RKO (cell line): Measurements from ENCODE around the gene LPP.
A peak's percentile ranks its signal among the peaks of the same experiment; 100 is the strongest.

Experiments used
- DNase-seq: peaks from one replicate; pipeline ENCODE4 v3.0.0-alpha.2; 2016; ENCODE audit warnings: low spot score

The LPP gene

DNA sequence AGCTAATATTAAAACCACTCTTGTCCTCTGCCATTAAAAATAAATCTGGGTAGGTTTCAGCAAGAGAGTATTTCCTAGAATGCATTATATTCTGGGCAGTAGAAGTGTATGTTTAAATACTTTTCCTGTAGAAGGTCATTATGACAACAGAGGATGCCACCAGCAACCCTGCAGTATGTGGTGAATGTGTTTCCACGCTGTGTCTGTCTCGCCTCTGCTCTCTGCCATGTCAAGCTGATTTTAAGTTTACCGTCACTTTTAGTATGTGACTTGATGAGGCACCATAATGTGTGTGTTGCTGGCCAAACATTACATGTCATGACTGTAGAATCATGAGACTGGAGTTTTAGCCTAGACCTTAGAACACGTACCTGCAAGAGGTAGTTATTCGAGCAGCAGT is 211.2 kb downstream of the LPP start:
- DNase-seq: no peak

DNA sequence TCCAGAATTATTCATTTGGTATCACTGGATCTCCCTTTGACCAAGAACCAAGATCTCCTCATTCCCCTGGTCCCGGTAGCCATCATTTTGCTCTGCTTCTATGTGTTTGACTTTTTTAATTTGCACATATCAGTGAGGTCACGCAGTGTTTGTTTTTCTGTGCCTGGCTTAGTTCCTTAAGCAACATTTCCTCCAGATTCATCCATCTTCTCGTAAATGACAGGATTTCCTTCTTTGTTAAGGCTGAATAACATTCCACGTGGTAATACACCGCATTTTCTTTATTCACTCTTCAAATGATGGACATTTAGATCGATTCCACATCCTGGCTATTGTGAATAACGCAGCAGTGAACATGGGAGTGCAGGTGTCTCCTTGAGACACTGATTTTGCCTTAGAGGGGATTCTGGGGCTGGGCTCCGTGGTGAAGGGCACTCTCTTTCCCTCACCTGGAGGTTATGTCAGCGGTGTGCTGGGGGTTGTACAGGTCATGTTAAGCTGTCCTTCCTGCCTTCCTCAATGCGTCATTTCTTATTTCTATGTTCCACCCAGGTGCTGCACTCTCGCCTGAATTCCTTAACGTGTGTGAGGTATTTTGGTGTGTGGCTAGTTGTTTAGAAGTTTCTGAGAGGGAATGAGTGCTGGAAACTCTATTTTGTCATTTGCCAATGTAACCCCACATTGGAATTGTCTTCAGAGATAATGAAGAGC is 212.2 kb downstream of the LPP start:
- no peak for DNase-seq

DNA sequence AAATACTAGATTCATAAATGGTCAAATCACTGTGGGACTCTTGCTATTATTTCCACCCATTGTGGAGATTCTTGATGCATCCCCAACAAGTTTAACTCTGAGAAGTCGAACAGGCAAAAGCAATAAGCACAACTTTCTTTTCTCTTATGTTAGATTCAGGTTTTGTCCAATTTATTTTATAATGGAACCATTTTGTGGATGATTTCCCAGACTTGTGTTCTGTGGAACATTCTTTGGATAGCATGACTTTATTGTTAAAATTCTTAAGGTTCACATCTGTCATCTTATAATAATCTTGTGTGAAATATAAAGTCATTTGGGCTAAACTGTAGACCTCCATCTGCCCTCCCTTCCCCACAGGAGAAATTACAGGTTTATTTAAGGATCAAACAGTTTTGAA is 213.7 kb downstream of the LPP start:
- no peak for DNase-seq

DNA sequence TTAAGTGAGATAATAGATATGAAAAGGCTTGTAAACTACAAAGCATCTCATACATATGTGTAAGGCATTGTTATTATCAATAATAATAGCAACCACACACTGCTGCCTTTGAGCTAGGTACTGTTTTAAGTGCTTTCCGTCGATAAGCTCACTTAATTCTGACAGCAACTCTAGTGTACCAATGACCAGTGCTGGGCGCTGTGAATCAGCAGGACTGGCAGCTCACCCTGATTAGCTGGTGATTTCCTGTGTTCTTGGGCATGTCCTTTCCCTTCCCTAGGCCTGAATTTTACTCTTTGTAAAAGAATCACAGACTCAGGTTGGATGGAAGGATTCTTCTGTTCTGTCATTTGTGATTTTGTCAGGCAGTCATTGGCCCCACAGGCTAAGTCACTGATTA is 215.6 kb downstream of the LPP start:
- DNase-seq: no peak

DNA sequence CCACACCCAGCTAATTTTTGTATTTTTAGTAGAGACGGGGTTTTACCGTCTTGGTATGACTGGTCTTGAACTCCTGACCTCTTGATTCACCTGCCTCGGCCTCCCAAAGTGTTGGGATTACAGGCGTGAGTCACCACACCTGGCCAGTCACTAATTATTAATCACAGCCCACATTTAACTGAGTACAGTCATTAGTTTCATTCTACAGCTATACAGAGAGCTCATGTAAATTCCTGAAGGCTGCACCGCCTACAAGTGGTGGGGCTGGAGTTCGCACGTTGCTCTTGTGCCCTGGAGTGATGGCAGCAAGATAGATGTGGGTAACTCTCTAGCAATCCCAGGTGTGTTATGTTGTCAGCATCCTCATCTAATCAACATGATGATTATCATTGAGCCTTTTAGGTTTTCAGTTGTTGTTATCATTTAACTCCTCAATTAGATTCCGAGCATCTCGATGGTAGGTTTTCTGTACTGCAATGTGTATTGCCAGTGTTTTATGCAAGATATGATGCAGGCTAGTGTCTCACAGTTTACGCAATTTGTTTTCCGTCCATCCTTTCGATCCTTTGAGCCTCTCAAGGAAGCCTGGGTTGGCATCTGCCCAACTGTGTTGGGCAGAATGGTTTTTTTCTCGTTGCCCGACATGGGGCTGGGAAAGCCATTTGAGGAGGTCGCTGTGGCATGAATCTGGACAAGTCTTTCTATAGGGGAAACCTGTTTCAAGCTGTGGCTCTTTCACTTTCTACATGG is 216.3 kb downstream of the LPP start:
- peak; percentile 24 for DNase-seq

DNA sequence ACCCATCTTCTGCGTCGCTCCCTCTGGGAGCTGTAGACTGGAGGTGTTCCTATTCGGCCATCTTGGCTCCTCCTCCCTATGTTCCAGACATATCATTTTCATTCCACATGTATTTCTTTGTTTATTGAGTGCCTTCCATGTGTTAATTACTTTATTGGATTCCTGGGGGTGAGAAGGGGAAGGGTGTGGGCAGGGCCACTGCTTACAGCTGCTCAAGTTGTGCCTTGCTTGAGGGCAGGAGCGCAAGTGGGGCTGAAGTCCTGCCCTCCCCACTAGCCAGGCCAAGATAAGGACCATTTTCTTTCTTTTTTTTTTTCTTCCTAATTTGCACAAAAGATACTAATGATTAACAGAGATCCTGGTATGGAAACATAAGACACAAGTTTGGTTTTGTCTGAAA is 224.8 kb downstream of the LPP start:
- no peak for DNase-seq

DNA sequence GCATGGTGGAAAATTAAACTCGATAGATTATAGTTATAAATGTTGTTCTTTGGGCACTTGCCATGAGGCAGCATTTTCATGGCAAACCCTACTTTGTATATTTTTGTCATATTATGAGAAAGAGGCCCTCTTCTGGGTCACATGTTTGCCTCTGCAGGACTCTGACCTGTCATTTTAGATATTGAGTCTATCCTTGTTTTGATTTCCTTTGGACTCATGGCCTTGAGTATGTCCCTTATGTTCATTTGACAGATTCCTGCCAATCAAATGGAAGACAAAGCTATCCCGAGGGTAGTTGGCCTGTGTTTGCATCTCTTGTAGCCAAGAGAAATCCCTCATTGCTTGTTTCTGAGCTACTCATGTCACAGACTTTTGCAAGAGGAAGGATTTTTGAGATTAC is 226.3 kb downstream of the LPP start:
- DNase-seq: no peak

DNA sequence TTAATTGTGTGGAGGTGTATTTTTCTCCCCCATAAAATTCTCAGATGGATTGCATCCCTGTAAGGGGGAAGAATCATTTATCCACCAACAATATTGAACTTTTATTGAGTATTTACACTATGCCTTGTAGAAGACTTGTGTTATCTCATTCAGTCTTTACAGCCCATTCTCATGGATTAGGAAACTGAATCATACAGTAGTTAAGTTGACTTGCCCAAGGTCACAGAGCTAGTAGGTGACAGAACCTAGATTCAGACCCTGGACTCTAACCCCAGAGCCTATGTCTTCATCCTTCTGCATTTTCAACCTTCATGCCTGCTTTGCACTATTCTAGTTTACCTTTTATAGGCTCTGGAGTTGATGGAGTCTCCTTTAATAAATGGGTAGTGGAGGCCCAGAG is 226.8 kb downstream of the LPP start:
- DNase-seq: no peak

DNA sequence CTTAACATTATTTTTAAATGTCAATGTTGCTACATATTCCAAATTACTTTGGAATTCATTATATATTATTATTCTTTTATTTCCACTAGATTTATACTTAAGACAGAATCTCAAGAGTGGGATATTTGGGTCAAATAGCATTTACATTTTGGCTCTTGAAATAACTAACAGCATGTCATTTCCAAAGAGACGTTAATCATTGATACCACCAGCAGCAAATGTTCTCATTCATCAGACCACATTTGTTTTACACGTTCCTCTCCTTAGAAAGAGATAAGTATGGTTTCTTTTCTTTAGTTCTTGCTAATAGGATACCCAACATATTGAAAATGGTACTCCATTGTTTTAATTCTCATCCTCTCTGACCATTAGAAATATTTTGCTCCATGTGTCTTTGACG is 229.8 kb downstream of the LPP start:
- DNase-seq: no peak

DNA sequence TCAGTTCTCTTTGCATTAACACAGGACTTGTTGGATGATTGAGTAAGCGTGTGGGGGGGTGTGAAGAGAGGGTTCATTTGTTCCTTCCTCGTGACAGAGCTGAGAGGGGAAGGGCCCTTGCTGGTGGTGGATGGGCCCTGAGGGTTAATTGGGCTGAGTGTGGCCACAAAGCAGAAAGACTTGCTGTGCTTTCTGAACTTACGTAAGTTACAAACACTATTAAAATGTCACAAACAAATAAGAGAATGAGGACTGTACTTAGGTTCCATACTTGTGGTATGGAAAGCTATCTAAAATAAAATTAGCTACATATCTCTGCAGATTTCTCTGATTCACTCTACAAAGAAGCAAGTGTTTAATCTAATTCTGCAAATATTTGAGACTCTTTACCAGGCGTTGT is 231.3 kb downstream of the LPP start:
- DNase-seq: no peak

DNA sequence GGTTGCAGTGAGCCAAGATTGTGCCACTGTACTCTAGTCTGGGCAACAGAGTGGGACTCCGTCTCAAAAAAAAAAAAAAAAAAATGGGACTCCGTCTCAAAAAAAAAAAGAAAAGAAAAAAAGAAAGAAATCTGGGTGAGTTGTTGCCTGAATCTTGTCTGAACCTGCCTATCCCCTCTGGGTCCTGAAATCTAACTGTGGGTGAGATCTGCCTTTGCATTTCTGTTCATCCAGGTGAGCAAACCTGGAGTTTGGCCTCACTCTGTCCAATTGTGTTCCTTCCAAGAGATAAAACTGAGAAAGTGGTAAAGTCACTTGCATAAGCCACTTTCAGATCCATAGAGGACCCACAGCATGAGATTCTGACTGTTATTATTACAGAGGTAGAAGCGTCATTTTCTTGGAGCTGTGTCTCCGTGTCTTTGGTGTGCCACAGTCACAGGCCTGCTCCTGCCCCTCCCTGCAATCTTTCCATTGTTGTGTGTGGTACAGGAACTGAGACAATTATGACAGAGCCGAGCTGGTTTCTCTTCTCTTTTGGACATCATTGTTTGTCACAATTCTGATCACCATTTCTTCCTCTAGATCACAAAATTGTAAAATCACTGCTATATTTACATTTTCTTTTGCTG is 235.9 kb downstream of the LPP start:
- no peak for DNase-seq

DNA sequence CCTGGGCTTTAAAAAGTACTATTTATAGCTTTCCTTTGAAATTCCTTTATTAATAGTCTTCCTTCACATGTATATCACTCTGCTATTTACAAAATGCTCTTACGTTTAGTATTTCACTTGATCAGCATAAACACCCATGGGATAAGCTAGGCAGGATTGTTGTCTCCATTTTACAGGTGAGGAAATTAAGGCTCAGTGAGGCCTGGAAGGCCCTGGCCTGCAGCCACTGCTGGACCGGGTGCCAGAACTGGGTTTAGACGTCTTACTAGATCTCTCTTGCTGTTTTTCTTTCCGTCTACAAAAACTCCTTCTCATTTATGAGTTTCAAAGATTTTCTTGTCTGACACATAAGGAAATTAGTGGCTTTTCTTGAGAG is 236.4 kb downstream of the LPP start:
- no peak for DNase-seq

DNA sequence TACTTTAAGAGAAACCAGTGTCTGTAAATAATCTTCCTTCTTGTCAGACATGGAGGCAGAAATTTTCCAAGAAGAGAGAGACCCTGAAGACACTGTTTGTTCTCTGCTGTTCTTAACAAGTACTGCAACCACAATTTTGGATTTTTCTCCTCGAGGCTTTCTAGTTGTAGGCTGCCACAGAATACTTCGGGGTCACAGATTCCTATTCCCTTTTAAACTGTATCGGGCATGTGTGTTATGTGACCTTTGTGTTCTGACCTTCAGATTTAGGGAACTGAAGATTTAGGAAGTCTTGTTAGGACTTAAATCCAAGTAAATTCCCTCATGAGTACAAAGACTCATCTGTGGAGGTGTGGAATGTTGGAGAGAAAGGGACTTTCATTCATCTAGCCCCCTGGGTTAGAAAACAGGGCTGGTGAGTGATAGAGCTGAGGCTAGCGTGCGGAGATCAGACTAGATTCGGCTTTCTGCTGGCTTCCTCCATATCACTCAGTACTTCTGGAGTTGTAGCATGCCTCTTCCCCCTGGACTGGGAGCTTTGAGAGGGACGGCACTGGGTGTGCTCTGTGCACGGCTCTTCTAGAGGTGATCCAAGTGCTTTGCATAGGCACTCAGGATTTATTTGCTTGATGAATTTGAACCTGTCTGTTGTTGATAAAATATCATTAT is 237.0 kb downstream of the LPP start:
- no peak for DNase-seq

DNA sequence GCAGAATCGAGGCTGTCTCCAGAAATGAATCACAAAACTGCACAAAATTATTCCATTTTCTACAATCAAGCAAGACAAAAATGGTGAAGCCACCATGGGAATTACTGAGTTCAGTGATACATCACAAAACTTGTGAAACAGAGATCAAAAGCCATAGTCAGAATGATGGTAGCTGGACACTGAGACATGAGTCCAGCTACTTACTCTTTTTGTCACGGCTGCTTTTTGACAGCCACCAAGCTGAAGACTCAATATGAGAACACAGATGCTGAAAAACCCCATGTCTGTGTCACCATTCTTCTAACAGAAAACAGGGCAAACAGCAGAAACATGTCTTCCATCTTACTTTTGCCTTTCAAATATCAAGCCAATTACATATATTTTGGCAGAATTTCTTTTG is 237.6 kb downstream of the LPP start:
- no peak for DNase-seq

DNA sequence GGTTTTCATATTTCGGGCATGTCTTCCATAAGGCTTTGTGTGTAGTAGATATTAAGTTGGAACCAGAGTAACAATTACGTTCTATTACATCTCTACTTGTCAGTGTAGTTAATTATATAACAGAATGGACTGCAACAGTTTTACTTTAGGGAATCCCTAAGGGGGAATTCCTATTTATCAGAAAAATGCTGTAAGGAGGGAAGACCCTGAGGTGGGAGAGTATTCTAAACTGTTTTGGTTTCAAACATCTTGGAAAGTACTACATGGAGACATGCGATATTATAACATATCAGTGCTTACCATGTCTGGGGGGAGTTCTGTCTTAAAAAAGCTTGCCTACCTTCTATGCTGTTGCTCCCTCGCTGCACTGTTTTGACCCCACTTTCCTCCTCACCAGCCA is 238.1 kb downstream of the LPP start:
- DNase-seq: no peak

DNA sequence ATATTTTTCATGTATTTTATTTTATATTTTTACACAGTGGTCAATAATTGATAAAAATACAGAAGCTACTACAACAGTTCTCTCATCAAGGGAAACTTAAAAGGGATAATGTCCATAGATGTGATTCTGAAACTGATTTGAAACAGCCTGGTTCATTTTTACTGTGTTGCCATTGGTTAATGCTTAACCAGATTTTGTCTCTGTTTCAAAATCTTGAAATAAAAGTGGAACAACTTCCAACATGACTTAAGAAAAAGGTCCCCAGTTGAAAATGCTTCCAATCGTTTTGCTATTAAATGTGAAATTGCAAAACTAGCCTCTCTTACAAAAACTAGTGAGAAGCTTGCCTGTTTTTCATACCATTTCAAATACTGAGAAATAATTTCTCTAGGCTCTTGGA is 240.7 kb downstream of the LPP start:
- DNase-seq: no peak

DNA sequence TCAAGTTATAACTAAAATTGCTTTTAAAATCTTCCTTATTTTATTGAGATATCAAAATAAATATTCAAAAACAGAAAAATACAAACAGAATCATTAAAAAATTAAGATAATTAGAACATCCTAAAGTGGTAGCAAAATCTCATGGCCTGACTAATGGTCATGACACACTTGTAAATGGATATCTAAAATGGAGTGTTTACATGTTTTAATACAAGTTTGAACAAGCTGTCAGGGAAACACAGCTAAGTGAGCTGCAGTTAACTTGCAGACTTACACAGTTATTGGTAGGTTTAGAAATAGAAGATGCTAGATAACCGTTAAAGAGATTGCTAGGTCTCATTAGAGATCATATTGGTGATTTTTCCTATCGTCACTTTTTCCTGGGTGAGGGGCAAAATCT is 242.3 kb downstream of the LPP start:
- DNase-seq: no peak

DNA sequence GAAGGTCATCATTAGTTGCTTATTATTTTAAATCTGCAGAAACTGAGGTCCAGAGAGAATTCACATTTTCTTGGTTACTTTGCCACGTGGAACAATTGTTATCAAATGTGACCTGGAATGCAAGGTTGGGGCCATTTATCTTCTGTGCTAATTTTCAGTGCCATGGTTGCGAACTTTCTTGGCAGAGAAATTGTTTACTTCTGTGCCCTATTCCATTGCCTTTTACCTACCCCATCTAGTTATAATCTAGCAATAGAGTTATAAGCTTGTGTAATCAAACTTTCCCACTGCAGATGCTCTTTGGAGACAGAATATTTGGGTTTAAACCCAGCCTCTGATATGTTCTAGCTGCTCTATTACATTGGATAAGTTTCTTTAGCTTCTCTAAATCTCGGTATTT is 242.9 kb downstream of the LPP start:
- no peak for DNase-seq

DNA sequence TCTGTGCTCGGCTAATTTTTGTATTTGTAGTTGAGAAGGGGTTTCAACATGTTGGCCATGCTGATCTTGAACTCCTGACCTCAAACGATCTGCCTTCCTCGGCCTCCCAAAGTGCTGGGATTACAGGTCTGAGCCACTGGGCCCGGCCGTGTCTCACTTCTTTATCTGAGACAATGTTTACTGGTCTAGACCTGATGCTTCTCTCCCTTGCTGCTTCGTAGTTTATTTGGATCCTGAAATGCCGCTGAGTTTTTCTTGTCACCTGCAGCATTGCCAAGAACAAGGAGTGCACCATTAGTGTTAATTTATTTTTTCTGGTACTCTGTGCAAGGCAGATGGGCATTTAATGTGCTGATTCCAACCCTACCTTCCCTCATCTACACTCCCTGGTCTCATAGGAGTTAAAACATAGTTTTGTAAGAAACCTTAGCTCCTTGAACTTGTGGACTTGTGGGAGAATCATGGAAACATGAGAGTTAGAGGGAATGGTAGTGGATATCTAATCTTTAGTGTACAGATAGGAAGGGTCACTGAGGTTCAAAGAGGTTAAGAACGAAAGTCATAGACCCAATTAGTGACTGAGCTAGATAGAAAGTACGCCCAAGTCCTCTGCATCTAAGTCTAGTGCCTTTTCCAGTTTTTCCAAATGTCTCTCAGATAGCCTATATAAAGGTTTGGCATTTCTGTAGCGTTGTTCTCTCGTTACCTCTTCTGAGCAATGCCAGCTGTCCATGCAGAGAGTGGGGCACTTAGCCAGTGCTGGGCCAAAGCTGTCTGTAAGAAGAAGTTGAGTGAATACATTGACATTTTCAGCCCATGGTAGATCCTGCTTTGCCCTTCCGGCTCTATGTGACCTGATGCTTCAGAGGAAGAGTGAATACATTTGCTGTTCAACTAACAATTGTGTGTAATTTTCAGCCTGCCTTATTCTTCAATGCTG is 244.1 kb downstream of the LPP start:
- no peak for DNase-seq

DNA sequence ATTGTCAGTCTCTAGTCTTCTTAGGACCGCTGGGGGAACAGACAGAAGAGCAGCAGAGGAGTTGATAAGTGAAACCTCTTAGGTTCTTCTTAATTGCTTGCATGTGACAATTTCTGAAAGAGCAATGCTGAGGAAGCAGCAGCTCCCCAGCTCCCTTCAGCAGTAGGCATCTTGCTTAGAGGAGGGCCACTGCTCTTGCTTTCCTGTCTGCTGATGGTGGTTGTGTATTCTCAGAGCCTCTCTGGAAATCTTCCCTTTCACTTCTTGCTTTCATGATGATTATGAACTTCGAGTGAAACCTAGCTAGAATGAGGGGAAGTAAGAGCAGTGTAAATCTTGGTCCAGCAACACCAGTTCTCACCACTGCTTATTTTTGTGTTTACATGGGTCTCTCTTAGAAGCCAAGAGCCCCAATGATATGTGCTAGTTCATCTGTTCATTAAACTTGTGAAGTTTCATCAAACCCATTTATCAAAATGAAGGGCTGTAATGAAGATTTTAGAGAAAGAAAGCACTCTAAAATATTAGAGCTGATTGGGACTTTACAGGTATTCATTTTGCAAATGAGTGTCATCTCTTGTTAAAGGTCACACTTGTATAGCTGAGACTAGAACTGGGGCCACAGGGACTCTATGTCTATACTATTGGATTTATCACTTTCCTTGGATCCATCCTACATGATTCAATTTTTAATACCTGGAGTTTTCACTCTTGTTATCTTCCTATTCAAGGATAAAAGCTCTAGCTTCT is 246.7 kb downstream of the LPP start:
- DNase-seq: no peak
